ENCODE data around the gene ASF1B. TPM values are rescaled to one million over a fixed set of nuclear protein-coding genes. Genes with fewer than 3 reads are reported as not detected.
A peak's percentile ranks its signal among the peaks of the same experiment; 100 is the strongest.
"Not testable (repeated sequence)": the region's sequence is repeated elsewhere in the genome, so short reads cannot be mapped to it uniquely, and the experiment has no call there.

The ASF1B gene
- 10 to 100 TPM; 11.0 to 22.8 (median 18.6) TPM for total RNA-seq (2021; fragmentation: NEBNext Ultra II Directional; extraction: Animal tissue kit (Norgen Biotek cat#: 25700))
- long read RNA-seq, transcript ASF1B-201 (4 exons, 2,059 nt), result major isoform, 27 of 28 reads
- long read RNA-seq, partial matches to known transcripts, result 0 of 28 reads
- long read RNA-seq, other reads (novel, unspliced or antisense), result 0 of 28 reads

DNA sequence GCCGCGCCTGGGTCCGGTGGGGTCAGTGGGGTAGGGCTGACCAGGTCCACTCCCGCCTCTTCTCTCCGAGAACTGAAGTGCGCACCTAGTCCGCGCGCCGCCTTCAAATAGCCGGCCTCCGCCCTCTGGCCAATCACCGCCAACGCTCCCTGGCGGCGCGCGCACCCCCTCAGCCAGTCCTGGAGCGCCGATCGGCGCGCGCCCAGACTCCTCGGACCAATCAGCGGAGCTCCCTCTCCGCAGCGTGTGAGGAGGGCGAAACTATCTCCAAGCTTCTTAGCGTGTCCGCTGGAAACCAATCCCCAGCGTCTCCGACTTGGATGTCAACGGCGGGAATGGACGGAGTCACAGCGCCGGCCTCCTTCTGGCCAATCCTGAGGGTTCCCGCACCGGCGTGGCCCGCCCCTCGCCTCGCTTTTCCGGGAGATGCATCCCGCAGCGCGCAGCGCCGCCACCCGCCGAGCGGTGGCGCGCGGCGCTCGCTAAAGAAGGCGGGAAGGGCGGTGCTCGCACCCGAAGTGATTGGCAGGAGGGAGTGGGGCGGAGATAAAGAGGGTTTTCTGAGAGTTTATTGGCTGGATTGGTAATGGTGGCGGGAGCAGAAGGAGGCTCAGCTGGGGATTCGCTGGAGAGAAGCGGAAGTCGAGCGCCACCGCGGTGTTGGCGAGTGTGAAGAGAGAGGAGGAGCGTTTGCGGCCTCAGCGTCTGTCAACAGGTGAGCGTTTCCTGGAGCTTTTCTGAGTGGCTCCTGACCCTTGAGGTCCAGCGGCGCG, at the start of gene ASF1B:
TSS of gene ASF1B (minus strand) at position 81 of the 773 bp plus-strand sequence. CDS start 133 bp downstream, outside the sequence.
- peak; percentile 100 for DNase-seq
- Mint-ChIP-seq H3K36me3 (ENCODE audit: low read depth) (no peaks in the 10 kb centered on the region), H3K9me3 (no peaks in the 10 kb centered on the region), H3K4me3 (peak within 1 kb of the TSS; percentile 91), H3K4me1 (ENCODE audit: low read depth) (peaks cover 40% of the 10 kb centered on the region), H3K27ac (peak within 1 kb of the TSS; percentile 95), H3K27me3 (ENCODE audit: insufficient read depth) (peaks cover 4% of the 10 kb centered on the region)
- TF ChIP-seq, protein P1, sequence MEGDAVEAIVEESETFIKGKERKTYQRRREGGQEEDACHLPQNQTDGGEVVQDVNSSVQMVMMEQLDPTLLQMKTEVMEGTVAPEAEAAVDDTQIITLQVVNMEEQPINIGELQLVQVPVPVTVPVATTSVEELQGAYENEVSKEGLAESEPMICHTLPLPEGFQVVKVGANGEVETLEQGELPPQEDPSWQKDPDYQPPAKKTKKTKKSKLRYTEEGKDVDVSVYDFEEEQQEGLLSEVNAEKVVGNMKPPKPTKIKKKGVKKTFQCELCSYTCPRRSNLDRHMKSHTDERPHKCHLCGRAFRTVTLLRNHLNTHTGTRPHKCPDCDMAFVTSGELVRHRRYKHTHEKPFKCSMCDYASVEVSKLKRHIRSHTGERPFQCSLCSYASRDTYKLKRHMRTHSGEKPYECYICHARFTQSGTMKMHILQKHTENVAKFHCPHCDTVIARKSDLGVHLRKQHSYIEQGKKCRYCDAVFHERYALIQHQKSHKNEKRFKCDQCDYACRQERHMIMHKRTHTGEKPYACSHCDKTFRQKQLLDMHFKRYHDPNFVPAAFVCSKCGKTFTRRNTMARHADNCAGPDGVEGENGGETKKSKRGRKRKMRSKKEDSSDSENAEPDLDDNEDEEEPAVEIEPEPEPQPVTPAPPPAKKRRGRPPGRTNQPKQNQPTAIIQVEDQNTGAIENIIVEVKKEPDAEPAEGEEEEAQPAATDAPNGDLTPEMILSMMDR (IDR thresholded peaks at IDR 0.05), result peak; percentile 79

- H3K4me1 Mint-ChIP-seq (ENCODE audit: low read depth); H3K9me3 Mint-ChIP-seq; H3K27ac Mint-ChIP-seq; H3K4me3 Mint-ChIP-seq; DNase-seq; H3K36me3 Mint-ChIP-seq (ENCODE audit: low read depth): not testable (repeated sequence)
- H3K27me3 Mint-ChIP-seq (ENCODE audit: insufficient read depth), result peaks cover 31% of the 10 kb centered on the region
Measured at GRCh38 chr19:14185691-14186090, 49.3 kb upstream of the ASF1B start.

DNA sequence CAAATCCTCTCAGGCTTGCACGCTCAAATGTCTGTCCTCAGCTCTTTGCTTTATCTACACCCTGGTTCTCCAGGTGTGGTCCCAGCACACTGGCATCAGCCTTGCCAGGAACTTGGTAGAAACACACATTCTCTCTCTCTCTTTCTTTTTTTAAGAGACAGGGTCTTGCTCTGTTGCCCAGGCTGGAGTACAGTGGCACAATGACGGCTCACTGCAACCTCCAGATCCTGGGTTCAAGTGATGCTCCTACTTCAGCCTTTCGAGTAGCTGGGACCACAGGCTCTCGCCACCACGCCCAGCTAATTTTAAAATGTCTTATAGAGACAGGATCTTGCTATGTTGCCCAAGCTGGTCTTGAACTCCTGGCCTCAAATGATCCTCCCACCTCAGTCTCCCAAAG, 48.8 kb upstream of the ASF1B start:
- H3K36me3 Mint-ChIP-seq (ENCODE audit: low read depth), result no peaks in the 10 kb centered on the region
- peaks cover 31% of the 10 kb centered on the region for H3K27me3 Mint-ChIP-seq (ENCODE audit: insufficient read depth)
- no peak for DNase-seq
- no peaks in the 10 kb centered on the region for H3K4me1 Mint-ChIP-seq (ENCODE audit: low read depth)
- TF ChIP-seq, protein P1 (IDR thresholded peaks at IDR 0.05), result no peak
- no peak overlapping the region for H3K4me3 Mint-ChIP-seq
- no peaks in the 10 kb centered on the region for H3K9me3 Mint-ChIP-seq
- H3K27ac Mint-ChIP-seq, result no peak overlapping the region

DNA sequence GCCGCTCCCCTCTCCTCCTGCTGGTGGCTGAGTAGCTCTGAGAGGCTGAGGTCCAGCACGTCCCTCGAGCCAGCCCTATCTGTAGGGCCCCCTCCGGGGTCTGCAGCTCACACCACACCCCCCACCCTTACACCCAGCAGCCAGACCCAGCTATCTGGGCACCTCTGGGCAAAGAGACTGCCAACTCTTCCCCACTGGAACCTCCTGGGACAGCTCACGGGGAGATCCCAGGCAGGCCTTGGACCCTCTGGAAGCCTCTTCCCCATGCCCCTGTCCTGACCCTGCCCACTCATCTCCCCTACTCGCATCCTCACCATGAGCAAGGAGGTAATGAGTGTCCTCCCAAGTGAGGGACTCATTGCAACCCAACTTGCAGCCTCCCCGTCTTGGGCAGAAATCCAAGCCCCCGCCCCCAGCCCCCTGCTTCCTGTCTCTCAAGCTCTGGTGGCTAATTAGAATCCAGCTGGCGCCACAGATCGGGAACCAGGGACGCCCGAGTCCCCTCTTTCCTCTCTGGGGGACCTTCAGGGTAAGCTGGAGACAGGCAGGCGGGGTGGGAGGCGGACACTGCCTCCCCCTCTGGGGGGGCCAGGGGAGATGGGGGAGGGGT, 47.5 kb upstream of the ASF1B start:
- Mint-ChIP-seq H3K36me3 (ENCODE audit: low read depth) (no peaks in the 10 kb centered on the region), H3K4me3 (no peak overlapping the region), H3K27ac (no peak overlapping the region), H3K9me3 (no peaks in the 10 kb centered on the region), H3K4me1 (ENCODE audit: low read depth) (no peaks in the 10 kb centered on the region), H3K27me3 (ENCODE audit: insufficient read depth) (peaks cover 29% of the 10 kb centered on the region)
- DNase-seq, result no peak
- TF ChIP-seq, protein P1 (IDR thresholded peaks at IDR 0.05), result no peak

DNA sequence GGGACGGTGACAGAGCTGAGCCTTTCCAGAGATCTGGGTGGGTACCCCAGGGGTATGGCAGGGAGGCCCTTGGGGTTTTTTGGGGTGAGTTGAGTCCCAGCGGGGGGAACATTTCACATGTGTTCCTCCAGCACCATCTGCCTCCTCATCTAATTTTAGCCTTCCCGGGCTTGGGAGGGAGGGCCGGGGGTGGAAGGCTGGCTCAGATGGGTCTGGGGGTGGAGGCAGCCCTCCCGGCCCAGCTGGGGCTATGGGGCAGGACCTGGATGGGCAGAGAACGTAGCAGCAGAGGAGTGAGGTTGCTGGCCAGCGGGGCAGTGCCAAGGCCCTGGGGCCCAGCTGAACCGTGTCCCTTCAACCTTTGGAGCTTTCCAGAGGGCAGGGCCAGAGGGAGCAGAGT, 46.1 kb upstream of the ASF1B start:
- no peak for DNase-seq
- peaks cover 23% of the 10 kb centered on the region for H3K27me3 Mint-ChIP-seq (ENCODE audit: insufficient read depth)
- H3K27ac Mint-ChIP-seq, result no peak overlapping the region
- no peaks in the 10 kb centered on the region for H3K9me3 Mint-ChIP-seq
- TF ChIP-seq, protein P1 (IDR thresholded peaks at IDR 0.05), result no peak
- H3K4me3 Mint-ChIP-seq, result no peak overlapping the region
- H3K4me1 Mint-ChIP-seq (ENCODE audit: low read depth), result no peaks in the 10 kb centered on the region
- no peaks in the 10 kb centered on the region for H3K36me3 Mint-ChIP-seq (ENCODE audit: low read depth)

- peaks cover 20% of the 10 kb centered on the region for H3K27me3 Mint-ChIP-seq (ENCODE audit: insufficient read depth)
- no peak overlapping the region for H3K4me3 Mint-ChIP-seq
- no peaks in the 10 kb centered on the region for H3K9me3 Mint-ChIP-seq
- TF ChIP-seq, protein P1 (IDR thresholded peaks at IDR 0.05), result no peak
- H3K4me1 Mint-ChIP-seq (ENCODE audit: low read depth), result no peaks in the 10 kb centered on the region
- DNase-seq, result no peak
- no peak overlapping the region for H3K27ac Mint-ChIP-seq
- no peaks in the 10 kb centered on the region for H3K36me3 Mint-ChIP-seq (ENCODE audit: low read depth)
Measured at GRCh38 chr19:14181906-14182305, 45.5 kb upstream of the ASF1B start.

GRCh38 chr19:14181199-14181598, 44.8 kb upstream of the ASF1B start:
- not testable (repeated sequence) for H3K27ac Mint-ChIP-seq; DNase-seq; H3K36me3 Mint-ChIP-seq (ENCODE audit: low read depth); H3K4me1 Mint-ChIP-seq (ENCODE audit: low read depth); H3K4me3 Mint-ChIP-seq; H3K9me3 Mint-ChIP-seq
- H3K27me3 Mint-ChIP-seq (ENCODE audit: insufficient read depth), result peaks cover 19% of the 10 kb centered on the region
